ENCODE data around the gene ZWILCH.
"Not testable (repeated sequence)": the region's sequence is repeated elsewhere in the genome, so short reads cannot be mapped to it uniquely, and the experiment has no call there.

ZWILCH gene

GRCh38 chr15:66489179-66489791 is 15.8 kb upstream of the ZWILCH start:
- no peak for TF ChIP-seq CTCF (IDR thresholded peaks at IDR 0.05; ENCODE audit: control insufficient read depth, extremely low read depth, insufficient read depth)
- H3K4me3 ChIP-seq (ENCODE audit: low read depth, low read length), result no peak overlapping the region
- no peak for DNase-seq (ENCODE audit: low read depth)

- DNase-seq (ENCODE audit: low read depth), result no peak
- no peak overlapping the region for H3K4me3 ChIP-seq (ENCODE audit: low read depth, low read length)
- TF ChIP-seq CTCF (IDR thresholded peaks at IDR 0.05; ENCODE audit: control insufficient read depth, extremely low read depth, insufficient read depth), result no peak
Measured at GRCh38 chr15:66491846-66492245, 13.3 kb upstream of the ZWILCH start.

GRCh38 chr15:66494262-66494661 is 10.9 kb upstream of the ZWILCH start:
- H3K4me3 ChIP-seq (ENCODE audit: low read depth, low read length), result no peak overlapping the region
- DNase-seq (ENCODE audit: low read depth), result no peak
- TF ChIP-seq CTCF (IDR thresholded peaks at IDR 0.05; ENCODE audit: control insufficient read depth, extremely low read depth, insufficient read depth), result no peak

GRCh38 chr15:66496951-66497501 is 8.1 kb upstream of the ZWILCH start:
- DNase-seq (ENCODE audit: low read depth), result no peak
- peak overlapping the region; percentile 67 for H3K4me3 ChIP-seq (ENCODE audit: low read depth, low read length)
- TF ChIP-seq CTCF (IDR thresholded peaks at IDR 0.05; ENCODE audit: control insufficient read depth, extremely low read depth, insufficient read depth), result no peak

GRCh38 chr15:66497502-66498455 is 7.3 kb upstream of the ZWILCH start, which contains the start of gene SNAPC5:
Gene SNAPC5 (minus strand): TSS chr15:66497762. CDS start chr15:66497731, 31 bp downstream.
- peak; percentile 95 for TF ChIP-seq CTCF (IDR thresholded peaks at IDR 0.05; ENCODE audit: control insufficient read depth, extremely low read depth, insufficient read depth)
- H3K4me3 ChIP-seq (ENCODE audit: low read depth, low read length), result peak within 1 kb of the TSS; percentile 67
- peak; percentile 81 for DNase-seq (ENCODE audit: low read depth)

- no peak for DNase-seq (ENCODE audit: low read depth)
- no peak overlapping the region for H3K4me3 ChIP-seq (ENCODE audit: low read depth, low read length)
- 0 out of 2 replicates have a peak, but pooled peaks have one; percentile 22 for TF ChIP-seq CTCF (IDR thresholded peaks at IDR 0.05; ENCODE audit: control insufficient read depth, extremely low read depth, insufficient read depth)
Measured at GRCh38 chr15:66498501-66499386, 6.4 kb upstream of the ZWILCH start.

- not testable (repeated sequence) for H3K4me3 ChIP-seq (ENCODE audit: low read depth, low read length); DNase-seq (ENCODE audit: low read depth)
Measured at GRCh38 chr15:66500346-66500745, 4.8 kb upstream of the ZWILCH start.

All from LNCaP clone FGC (cell line).